K562 (cell line): ENCODE measurements around the gene OSBPL3. TPM values are rescaled to one million over a fixed set of nuclear protein-coding genes. Genes with fewer than 3 reads are reported as not detected.

Experiments
- ATAC-seq: fragments of 200-7000 bp; cut with Tn5 transposase; 3 replicates; pipeline ENCODE4 v1.9.1; 2020; ENCODE audit warnings: moderate library complexity
- BruUV-seq: library from RNA; stranded (reverse); fragments of 400-500 nt; replicated peaks from 2 replicates; lab custom pipeline; 2021; lab: Mats Ljungman, UMichigan
- CTCF ChIA-PET: fragments of 300-600 bp; formaldehyde crosslinking; extraction: SDS; loops from one replicate; lab custom pipeline; 2021; ENCODE audit warnings: low intra/inter-chr PET ratio; lab: Yijun Ruan, JAX
- POLR2A ChIA-PET: fragments of 300-600, 350-650 bp; sonication (Branson Sonifier 250); formaldehyde crosslinking; extraction: SDS; loops from one replicate; lab custom pipeline; 2021; ENCODE audit warnings: antibody characterized with exemption, inconsistent platforms; lab: Yijun Ruan, JAX
- DNase-seq, 4 experiments: peaks; one replicate each; pipeline versions ENCODE4 v3.0.0 to v3.0.0-alpha.2; 2011 to 2018; ENCODE audit warnings: low spot score in 3 of 4, mixed read lengths in 3 of 4; ENCODE audit errors: extremely low read depth in 1 of 4
- FAIRE-seq: peaks from 2 replicates; lab custom pipeline; 2011; peaks lifted over from hg19 to GRCh38; lab: Jason Lieb, UNC
- H2AFZ ChIP-seq: 2 replicates; pipeline ENCODE4 v1.6.0; 2011; ENCODE audit warnings: low read depth, low read length, control low read depth, inconsistent platforms
- H3K27ac ChIP-seq: fragments of 200-600 bp; 3 replicates; pipeline ENCODE4 v1.8.0; 2011; ENCODE audit warnings: low read depth, mild to moderate bottlenecking, control low read depth, inconsistent platforms, low read length, moderate library complexity, mixed read lengths; ENCODE audit errors: extremely low read depth
- H3K27me3 ChIP-seq, 2 experiments: fragments of 300-600 bp in 1 of 2; 2 replicates in 1 of 2; 3 replicates in 1 of 2; pipeline versions ENCODE4 v1.6.0 to v1.8.0; 2011; ENCODE audit warnings: inconsistent platforms in 2 of 2, low read length in 2 of 2, mild to moderate bottlenecking in 1 of 2, mixed read lengths in 1 of 2, moderate library complexity in 1 of 2; ENCODE audit not compliant: control insufficient read depth in 2 of 2, insufficient read depth in 2 of 2
- H3K36me3 ChIP-seq: fragments of 300-600 bp; 3 replicates; pipeline ENCODE4 v1.8.0; 2011; ENCODE audit warnings: mild to moderate bottlenecking, low read length, inconsistent platforms; ENCODE audit not compliant: control insufficient read depth, insufficient read depth
- H3K4me1 ChIP-seq, 2 experiments: fragments of 200-600 bp in 1 of 2; replicated peaks in 1 of 2; 2 replicates in 1 of 2; 3 replicates in 1 of 2; pipeline versions ENCODE4 v1.5.1 to v1.8.0; 2011; ENCODE audit warnings: inconsistent platforms in 2 of 2, low read length in 2 of 2, mild to moderate bottlenecking in 1 of 2, mixed read lengths in 1 of 2, moderate library complexity in 1 of 2; ENCODE audit not compliant: control insufficient read depth in 2 of 2, insufficient read depth in 2 of 2
- H3K4me2 ChIP-seq: 2 replicates; pipeline ENCODE4 v1.6.1; 2011; ENCODE audit warnings: low read length, control low read depth, inconsistent platforms, mixed read lengths; ENCODE audit not compliant: insufficient read depth
- H3K4me3 ChIP-seq: fragments of 200-600 bp; sonication (generic), shearing (Covaris generic); 2 replicates; pipeline ENCODE4 v1.5.1; 2016; ENCODE audit warnings: control low read depth, inconsistent platforms
- H3K79me2 ChIP-seq: fragments of 200-600 bp; 3 replicates; pipeline ENCODE4 v1.8.0; 2011; ENCODE audit warnings: low read length, inconsistent platforms; ENCODE audit not compliant: control insufficient read depth, insufficient read depth
- H3K9ac ChIP-seq, 2 experiments: 2 replicates each; pipeline versions ENCODE4 v1.6.0 to v1.6.1; 2011; ENCODE audit warnings: low read depth in 2 of 2, low read length in 2 of 2, control low read depth in 1 of 2, inconsistent platforms in 1 of 2, mild to moderate bottlenecking in 1 of 2, mixed read lengths in 1 of 2; ENCODE audit not compliant: insufficient read depth in 1 of 2
- H3K9me1 ChIP-seq: one replicate; pipeline ENCODE4 v1.6.0; 2011; ENCODE audit warnings: inconsistent platforms, mild to moderate bottlenecking, low read length, moderate library complexity; ENCODE audit not compliant: control insufficient read depth, insufficient read depth
- H3K9me3 ChIP-seq: replicated peaks from 2 replicates; pipeline ENCODE4 v1.5.1; 2011; ENCODE audit warnings: low read depth, low read length, inconsistent platforms; ENCODE audit not compliant: control insufficient read depth, insufficient read depth
- H4K20me1 ChIP-seq: replicated peaks from 2 replicates; pipeline ENCODE4 v1.6.1; 2011; ENCODE audit warnings: low read length, inconsistent platforms, mixed read lengths; ENCODE audit not compliant: control insufficient read depth, insufficient read depth
- ARID1B ChIP-seq: fragments of 450-650 bp; IDR thresholded peaks from 2 replicates; pipeline ENCODE4 v1.6.1; 2016; ENCODE audit warnings: antibody characterized with exemption, mild to moderate bottlenecking, inconsistent platforms
- ATF7 ChIP-seq: fragments of 450-650 bp; IDR thresholded peaks from 2 replicates; pipeline ENCODE4 v1.7.1; 2014; ENCODE audit warnings: mild to moderate bottlenecking, moderate library complexity
- BMI1 ChIP-seq: fragments of 150-350 bp; IDR thresholded peaks from 2 replicates; pipeline ENCODE4 v1.6.1; 2014; ENCODE audit warnings: low read length
- CHD1 ChIP-seq: fragments of 200-600 bp; sonication (generic); IDR thresholded peaks from one replicate; pipeline ENCODE4 v1.6.1; 2012; ENCODE audit warnings: mild to moderate bottlenecking, moderate library complexity, low read length, inconsistent platforms
- CHD4 ChIP-seq: fragments of 200-600 bp; sonication (generic); IDR thresholded peaks from 3 replicates; pipeline ENCODE4 v1.6.1; 2012; ENCODE audit warnings: low read depth, mild to moderate bottlenecking, mixed read lengths, low read length, inconsistent platforms; ENCODE audit not compliant: insufficient read depth, insufficient replicate concordance, poor library complexity, severe bottlenecking
- DPF2 ChIP-seq: fragments of 450-650 bp; IDR thresholded peaks from 2 replicates; pipeline ENCODE4 v1.6.1; 2016
- ESRRB ChIP-seq: fragments of 250-450 bp; sonication (Bioruptor Pico); IDR thresholded peaks from 2 replicates; pipeline ENCODE4 v1.5.0; 2020; ENCODE audit warnings: mild to moderate bottlenecking, moderate library complexity, borderline replicate concordance
- MYC ChIP-seq, 2 experiments: fragments of 250-450 bp in 1 of 2; sonication (Bioruptor Pico) in 1 of 2; IDR thresholded peaks; 2 replicates each; pipeline versions ENCODE4 v1.5.1 to v1.6.1; 2012 to 2021; ENCODE audit warnings: low read depth in 2 of 2, borderline replicate concordance in 1 of 2, improper control_type of control experiment in 1 of 2, low read length in 1 of 2, mild to moderate bottlenecking in 1 of 2, moderate library complexity in 1 of 2
- NCOR1 ChIP-seq: fragments of 450-650 bp; IDR thresholded peaks from 2 replicates; pipeline ENCODE4 v1.6.1; 2016; ENCODE audit warnings: mild to moderate bottlenecking, moderate library complexity
- SMARCE1 ChIP-seq: fragments of 450-650 bp; IDR thresholded peaks from 2 replicates; pipeline ENCODE4 v1.7.1; 2016; ENCODE audit warnings: mild to moderate bottlenecking
- SREBF1 ChIP-seq: fragments of 150-350 bp; IDR thresholded peaks from 2 replicates; pipeline ENCODE4 v1.6.1; 2014; ENCODE audit warnings: antibody characterized with exemption, low read depth, low read length, borderline replicate concordance
- ZC3H11A ChIP-seq: IDR thresholded peaks from 2 replicates; pipeline ENCODE4 v1.6.1; 2012; ENCODE audit warnings: low read depth, low read length, improper control_type of control experiment
- ZNF583 ChIP-seq: fragments of 250-450 bp; sonication (Bioruptor Pico); IDR thresholded peaks from 2 replicates; pipeline ENCODE4 v1.4.0; 2020
- WGBS: fragments of 100-300 bp; shearing (Covaris generic); methylation state at CpG from one replicate; pipeline ENCODE4 v1.1.6; 2016; ENCODE audit warnings: low coverage, mixed read lengths; ENCODE audit not compliant: insufficient coverage; ENCODE audit errors: missing lambda C conversion rate; 5-methylcytosine and 5-hydroxymethylcytosine counted together
- in situ Hi-C: fragments of 300-500 bp; cut with MboI; formaldehyde crosslinking; loops from 4 replicates; pipeline ENCODE4 v1.15.0; 2018; ENCODE audit warnings: inconsistent platforms, mixed read lengths
- intact Hi-C: fragments of 100-400 bp; cut with micrococcal nuclease; formaldehyde crosslinking; loops from 2 replicates; pipeline ENCODE4 v1.14.2; 2022
- polyA plus RNA-seq, 8 experiments: library from polyadenylated mRNA; depleted of rRNA in 4 of 8; stranded (reverse) in 5 of 8; unstranded in 3 of 8; fragments of >200 nt; fragmentation: Nextera tagmentation in 2 of 8; fragmentation: Illumina TruSeq in 1 of 8; extraction: Ambion mirVana in 2 of 8; extraction: Trizol in 1 of 8; gene quantifications; 2 replicates each; pipeline versions ENCODE4 v1.2.1 to v1.2.3, GENCODE V29; 2011 to 2014; ENCODE audit warnings: inconsistent platforms in 1 of 8, missing spikeins in 1 of 8
- total RNA-seq, 7 experiments: library from RNA; depleted of rRNA in 6 of 7; stranded (reverse); fragments of >200 nt in 6 of 7; fragmentation: Illumina TruSeq in 2 of 7; extraction: Trizol in 2 of 7; gene quantifications; 2 replicates each; pipeline versions ENCODE4 v1.2.1 to v1.2.3, GENCODE V29; 2011 to 2021; ENCODE audit warnings: low replicate concordance in 1 of 7
- TF ChIP-seq, protein P1 (sequence below), 2 experiments: IDR thresholded peaks; 2 replicates each; pipeline ENCODE4 v1.6.1; 2012; ENCODE audit warnings: improper control_type of control experiment in 2 of 2, low read depth in 2 of 2, low read length in 2 of 2, borderline replicate concordance in 1 of 2
- TF ChIP-seq, protein P2 (sequence below): sonication (generic); IDR thresholded peaks from 2 replicates; pipeline ENCODE4 v1.6.1; 2016

Gene OSBPL3
- total and polyA plus RNA-seq, 9 of the 15 experiments (the other 6 are each of a cell fraction or from before 2014, with no cell fraction given), result 4.8 to 37.2 (median 26.5) TPM

DNA sequence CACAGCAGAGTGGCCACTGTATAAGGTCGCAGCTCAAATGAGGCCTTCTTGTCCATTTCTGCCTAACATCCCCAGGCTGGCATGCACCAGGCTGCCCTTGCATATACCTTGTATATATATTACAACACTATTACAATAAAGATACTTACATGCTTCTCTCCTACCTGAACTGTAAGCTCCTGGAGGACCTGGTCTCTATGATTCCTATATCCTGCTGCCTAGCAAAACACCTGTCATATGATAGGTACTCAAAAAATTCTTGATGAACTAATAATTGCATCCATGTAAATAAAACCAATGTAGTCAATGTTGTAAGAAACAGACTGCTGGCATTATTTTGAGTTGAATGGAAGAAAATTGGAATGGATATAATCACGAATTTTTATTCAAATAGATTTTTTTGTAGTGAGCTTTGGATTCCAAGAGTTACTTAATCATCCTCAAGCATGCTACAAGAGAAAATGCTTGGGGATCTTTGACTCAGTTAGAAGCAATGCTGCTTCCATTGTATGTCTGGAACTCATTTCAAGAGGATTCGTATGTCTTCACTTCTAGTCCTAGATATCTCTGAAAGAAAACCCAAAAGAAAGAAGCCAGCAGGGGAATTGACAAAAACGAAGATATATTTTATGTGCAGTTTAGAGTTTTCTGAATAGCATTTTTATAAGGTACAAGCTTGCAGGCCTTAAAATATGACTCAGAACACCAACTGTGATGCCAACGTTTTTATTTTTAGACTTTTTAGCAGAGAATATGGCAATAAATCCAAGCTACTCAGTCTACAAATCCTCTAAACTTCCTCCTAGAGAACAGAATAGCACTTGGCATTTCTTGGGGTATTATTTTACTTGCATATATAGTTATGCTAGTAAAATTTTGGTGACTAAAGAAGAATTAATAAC lies 53.1 kb downstream of the OSBPL3 start (continued):
- TF ChIP-seq, protein P1, sequence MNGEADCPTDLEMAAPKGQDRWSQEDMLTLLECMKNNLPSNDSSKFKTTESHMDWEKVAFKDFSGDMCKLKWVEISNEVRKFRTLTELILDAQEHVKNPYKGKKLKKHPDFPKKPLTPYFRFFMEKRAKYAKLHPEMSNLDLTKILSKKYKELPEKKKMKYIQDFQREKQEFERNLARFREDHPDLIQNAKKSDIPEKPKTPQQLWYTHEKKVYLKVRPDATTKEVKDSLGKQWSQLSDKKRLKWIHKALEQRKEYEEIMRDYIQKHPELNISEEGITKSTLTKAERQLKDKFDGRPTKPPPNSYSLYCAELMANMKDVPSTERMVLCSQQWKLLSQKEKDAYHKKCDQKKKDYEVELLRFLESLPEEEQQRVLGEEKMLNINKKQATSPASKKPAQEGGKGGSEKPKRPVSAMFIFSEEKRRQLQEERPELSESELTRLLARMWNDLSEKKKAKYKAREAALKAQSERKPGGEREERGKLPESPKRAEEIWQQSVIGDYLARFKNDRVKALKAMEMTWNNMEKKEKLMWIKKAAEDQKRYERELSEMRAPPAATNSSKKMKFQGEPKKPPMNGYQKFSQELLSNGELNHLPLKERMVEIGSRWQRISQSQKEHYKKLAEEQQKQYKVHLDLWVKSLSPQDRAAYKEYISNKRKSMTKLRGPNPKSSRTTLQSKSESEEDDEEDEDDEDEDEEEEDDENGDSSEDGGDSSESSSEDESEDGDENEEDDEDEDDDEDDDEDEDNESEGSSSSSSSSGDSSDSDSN (IDR thresholded peaks at IDR 0.05; ENCODE audit: borderline replicate concordance in 1 of 2, low read depth in 2 of 2, low read length in 2 of 2), result no peak
- TF ChIP-seq SREBF1 (no peak), DPF2 (no peak), ARID1B (no peak), SMARCE1 (no peak), ESRRB (CRISPR knock-in tag) (no peak)
- TF ChIP-seq, all 486 proteins: peak for 0

- ATAC-seq (peak; percentile 66), FAIRE-seq (peak; percentile 84), DNase-seq (peak in 2 of 4 experiments; percentile 64 to 77)
- Histone ChIP-seq H3K36me3 (0 out of 3 replicates have a peak, but pooled peaks cover 3% of the 10 kb centered on the region), H3K27ac (peak overlapping the region; percentile 71), H4K20me1 (no peaks in the 10 kb centered on the region), H3K9me3 (no peaks in the 10 kb centered on the region), H3K9me1 (no peaks in the 10 kb centered on the region), H3K4me1 (peaks cover 18 to 60% of the 10 kb centered on the region in 2 experiments), H3K9ac (peak overlapping the region in 1 of 2 experiments; percentile 36; a peak in 2 of 4 replicates), H2AFZ (peak overlapping the region; percentile 68), H3K4me3 (no peak overlapping the region), H3K4me2 (peak overlapping the region; percentile 73), H3K79me2 (peaks cover 96% of the 10 kb centered on the region), H3K27me3 (no peaks in the 10 kb centered on the region)
- in situ Hi-C loops, result no loop called here
- POLR2A ChIA-PET, result interaction anchor here (1.0 to 2.4 kb wide), 5 partner anchors 10 to 27 kb away, joined by 3 to 9 read pairs (median 4); no protein-coding TSS in a partner anchor
- WGBS, result 3% methylated on average over 7 of the region's 7 CpGs
- BruUV-seq, result no TSS peak
- intact Hi-C loops, result no loop called here
- CTCF ChIA-PET, result no interaction called here
- TF ChIP-seq MYC (IDR thresholded peaks at IDR 0.05; ENCODE audit: low read depth, low read length), result no peak
- TF ChIP-seq MYC (CRISPR knock-in tag; IDR thresholded peaks at IDR 0.05; ENCODE audit: borderline replicate concordance, low read depth), result no peak
- peak; percentile 59; the same call in 1 of the 2 replicates for TF ChIP-seq BMI1
- TF ChIP-seq ZNF583 (CRISPR knock-in tag), result no peak
- TF ChIP-seq ZC3H11A, result no peak
- TF ChIP-seq NCOR1, result no peak; the same call in 1 of the 2 replicates
- TF ChIP-seq, protein P2, sequence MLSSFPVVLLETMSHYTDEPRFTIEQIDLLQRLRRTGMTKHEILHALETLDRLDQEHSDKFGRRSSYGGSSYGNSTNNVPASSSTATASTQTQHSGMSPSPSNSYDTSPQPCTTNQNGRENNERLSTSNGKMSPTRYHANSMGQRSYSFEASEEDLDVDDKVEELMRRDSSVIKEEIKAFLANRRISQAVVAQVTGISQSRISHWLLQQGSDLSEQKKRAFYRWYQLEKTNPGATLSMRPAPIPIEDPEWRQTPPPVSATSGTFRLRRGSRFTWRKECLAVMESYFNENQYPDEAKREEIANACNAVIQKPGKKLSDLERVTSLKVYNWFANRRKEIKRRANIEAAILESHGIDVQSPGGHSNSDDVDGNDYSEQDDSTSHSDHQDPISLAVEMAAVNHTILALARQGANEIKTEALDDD, result peak; percentile 61
- TF ChIP-seq DPF2, result peak; percentile 59; the same call in 1 of the 2 replicates
- TF ChIP-seq CHD1, result no peak
- TF ChIP-seq ATF7, result peak; percentile 65
- no peak for TF ChIP-seq CHD4
Measured at GRCh38 chr7:24924375-24924774, 55.6 kb downstream of the OSBPL3 start.
